HG03139 (cell line): Measurements from ENCODE around the gene CRTC3.
"Not testable (repeated sequence)": the region's sequence is repeated elsewhere in the genome, so short reads cannot be mapped to it uniquely, and the experiment has no call there.

Source experiments
- ATAC-seq: cut with Tn5 transposase; IDR thresholded peaks from one replicate; pipeline ENCODE4 v1.9.1; 2021; ENCODE audit not compliant: unreplicated experiment

The CRTC3 gene

DNA sequence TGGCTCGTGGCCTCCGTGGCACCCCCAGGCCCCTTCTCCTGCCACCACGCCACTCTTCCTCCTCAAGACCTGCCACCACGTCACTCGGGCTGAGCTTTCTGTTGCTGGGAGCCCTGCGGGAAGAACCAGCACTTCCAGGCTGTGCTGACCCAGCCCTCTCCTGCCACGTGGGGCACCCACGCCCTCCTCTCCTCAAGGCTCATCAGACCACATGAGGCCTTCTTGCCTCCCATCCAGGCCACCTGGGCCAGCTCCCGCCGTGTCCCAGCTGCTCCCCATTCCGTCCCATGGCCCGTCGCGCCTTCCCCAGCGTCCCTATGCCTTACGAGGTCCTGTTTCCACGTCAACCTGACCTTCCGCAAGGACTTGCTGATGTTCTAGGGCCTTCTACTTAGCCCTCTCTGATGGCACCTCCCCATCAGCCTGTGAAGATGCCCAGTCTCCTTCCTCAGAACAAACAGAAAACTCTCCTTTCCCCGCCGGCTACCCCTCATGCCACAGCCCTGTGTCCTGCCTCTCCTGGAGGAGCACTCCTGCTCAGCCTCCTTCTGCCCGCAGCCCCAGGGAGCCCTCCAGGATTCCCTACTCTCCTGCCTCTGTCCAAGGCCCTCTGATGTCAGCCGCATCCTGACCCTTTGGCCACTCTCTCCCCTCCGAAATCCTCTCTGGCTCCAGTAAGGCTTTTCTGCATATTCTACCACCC is 116.3 kb downstream of the CRTC3 start:
- ATAC-seq = no peak

DNA sequence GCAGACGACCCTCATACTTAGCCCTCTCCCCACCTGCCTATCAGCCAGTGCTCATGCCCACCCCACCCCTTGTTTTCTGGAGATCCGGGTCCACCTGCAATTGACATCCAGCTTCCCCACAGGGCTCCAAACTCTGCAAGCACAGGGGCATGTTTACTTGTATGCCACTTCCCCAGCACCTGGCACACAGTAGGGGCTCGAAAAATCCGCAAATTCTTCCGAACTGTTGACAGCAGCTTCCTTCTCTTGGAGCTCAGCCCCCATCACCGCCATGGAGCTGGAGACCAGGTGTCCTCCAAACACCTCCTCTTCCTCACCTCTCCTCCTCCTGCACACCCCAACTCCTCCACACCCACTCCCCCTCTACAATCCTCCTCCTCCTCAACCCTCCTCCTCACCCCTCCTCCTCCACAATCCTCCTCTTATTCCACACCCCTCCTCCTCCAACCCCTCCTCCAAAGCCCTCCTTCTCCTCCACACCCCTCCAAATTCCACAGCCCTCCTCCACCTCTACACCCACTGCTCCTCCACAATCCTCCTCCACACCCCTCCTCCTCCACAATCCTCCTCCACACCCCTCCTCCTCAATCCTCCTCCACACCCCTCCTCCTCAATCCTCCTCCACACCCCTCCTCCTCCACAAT is 117.1 kb downstream of the CRTC3 start:
- no peak for ATAC-seq

DNA sequence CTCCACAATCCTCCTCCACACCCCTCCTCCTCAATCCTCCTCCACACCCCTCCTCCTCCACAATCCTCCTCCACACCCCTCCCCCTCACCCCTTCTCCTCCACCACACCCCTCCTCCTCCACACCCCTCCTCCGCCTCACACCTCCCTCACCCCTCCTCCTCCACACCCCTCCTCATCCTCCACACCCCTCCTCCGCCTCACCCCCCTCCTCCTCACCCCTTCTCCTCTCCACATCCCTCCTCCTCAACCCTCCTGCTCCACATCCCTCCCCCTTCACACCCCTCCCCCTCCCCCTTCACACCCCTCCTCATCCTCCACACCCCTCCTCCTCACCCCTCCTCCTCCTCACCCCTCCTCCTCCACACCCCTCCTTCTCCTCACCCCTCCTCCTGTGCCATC is 117.6 kb downstream of the CRTC3 start:
- ATAC-seq = no peak

DNA sequence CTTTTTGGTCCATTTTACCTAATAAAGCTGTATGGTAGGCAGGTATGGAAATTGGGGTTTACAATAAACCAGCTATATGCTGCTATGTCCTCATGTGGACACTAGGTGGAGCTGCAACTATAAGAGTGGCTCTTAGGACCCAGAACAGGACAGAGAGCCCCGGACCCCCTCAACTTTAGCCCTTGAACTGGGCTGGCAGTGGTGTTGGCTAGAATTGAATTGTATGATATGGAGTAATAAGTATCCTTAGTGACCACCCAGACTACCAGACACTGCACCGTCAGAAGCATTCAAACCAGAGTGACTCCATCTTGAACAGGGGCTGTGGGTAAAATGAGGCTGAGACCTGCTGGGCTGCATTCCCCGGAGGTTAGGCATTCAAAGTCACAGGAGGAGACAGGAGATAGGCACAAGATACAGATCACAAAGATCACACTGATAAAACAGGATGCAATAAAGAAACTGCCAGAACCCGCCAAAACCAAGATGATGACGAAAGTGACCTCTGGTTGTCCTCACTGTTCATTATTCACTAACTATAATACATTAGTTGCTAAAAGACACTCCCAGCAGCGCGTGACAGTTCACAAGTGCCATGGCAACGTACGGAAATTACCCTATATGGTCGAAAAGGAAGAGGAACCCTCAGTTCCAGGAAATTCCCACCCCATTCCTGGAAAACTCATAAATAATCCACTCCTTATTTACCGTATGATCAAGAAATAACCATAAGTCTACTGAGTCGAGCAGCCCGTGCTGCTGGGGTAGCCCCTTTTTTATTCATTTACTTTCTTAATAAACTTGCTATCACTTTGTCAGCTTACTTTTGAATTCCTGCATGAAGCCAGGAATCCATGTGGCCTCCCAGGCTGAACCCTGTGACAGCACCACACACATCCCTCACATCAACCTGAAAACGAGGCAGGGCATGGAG is 118.7 kb downstream of the CRTC3 start:
- ATAC-seq = peak; percentile 52

DNA sequence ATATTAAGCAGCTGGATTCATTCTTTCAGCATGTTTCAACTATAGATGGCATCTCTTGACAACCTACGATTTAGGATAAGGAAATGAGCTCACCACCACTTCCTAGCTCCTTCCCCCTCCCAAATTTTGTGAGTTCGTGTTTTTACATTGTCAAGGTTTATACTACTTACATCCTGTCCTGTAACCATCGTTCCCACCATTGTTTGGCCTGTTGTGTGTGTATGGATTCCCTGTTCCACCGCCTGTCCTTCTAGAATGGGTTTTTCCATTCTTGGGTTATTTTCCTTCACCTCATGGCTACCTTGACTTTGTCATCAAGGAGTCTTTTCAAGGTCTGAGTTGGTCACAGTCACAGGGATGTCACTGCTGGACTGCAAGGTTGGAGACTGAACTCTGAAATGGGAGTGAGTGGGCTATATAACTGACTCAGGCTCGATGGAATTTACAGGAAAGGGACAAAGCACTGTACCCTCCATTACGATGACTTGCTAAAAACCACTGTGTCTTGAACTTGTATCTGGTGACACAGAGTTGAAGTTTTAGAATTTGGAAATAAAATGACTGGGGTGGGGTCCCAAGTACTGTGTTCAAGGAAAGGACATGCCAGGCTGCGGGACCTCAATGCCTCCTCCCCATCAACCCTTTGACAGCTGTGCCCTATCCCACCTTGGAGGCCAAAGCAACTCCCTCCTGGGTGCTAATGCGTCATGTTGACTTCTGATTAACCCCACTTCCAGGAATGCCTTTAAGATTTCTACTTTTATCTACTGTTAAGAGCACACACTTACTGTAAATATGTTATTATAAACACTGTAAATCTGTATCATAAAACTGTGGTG is 120.6 kb downstream of the CRTC3 start:
- ATAC-seq = no peak

DNA sequence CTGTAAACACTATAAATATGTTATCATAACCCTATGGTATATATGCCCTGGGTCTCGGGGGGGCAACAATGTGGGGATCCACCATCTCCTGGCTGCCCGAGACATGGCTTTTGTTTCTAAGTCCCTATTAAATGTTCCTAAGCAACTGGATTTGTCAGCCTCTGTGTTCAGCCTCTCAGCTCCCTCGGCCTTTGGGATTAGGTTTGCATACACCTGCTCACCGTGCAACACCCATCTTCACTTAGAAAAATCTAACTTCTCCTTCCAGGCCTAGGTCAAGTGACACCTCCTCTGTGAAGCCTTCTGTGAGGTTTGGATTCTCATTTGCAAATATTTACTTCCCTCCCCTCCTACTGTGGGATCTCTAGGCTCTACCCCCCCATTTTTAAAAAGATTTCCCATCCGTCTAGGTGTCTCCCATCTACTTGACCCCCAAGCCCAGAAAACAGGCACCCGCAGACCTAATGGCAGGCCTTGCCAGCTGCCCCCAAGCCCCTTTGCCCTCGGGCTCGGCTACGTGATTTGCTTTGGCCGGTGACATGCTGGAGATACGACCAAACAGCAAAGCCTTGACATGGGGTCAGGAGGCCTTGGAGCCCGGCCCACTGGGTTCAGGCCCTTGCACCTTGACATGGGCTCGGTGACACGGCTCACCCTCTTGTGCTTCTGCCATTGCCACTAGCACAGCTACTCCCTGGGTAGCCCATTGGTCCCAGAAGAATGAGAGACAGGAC is 121.4 kb downstream of the CRTC3 start:
- no peak for ATAC-seq

DNA sequence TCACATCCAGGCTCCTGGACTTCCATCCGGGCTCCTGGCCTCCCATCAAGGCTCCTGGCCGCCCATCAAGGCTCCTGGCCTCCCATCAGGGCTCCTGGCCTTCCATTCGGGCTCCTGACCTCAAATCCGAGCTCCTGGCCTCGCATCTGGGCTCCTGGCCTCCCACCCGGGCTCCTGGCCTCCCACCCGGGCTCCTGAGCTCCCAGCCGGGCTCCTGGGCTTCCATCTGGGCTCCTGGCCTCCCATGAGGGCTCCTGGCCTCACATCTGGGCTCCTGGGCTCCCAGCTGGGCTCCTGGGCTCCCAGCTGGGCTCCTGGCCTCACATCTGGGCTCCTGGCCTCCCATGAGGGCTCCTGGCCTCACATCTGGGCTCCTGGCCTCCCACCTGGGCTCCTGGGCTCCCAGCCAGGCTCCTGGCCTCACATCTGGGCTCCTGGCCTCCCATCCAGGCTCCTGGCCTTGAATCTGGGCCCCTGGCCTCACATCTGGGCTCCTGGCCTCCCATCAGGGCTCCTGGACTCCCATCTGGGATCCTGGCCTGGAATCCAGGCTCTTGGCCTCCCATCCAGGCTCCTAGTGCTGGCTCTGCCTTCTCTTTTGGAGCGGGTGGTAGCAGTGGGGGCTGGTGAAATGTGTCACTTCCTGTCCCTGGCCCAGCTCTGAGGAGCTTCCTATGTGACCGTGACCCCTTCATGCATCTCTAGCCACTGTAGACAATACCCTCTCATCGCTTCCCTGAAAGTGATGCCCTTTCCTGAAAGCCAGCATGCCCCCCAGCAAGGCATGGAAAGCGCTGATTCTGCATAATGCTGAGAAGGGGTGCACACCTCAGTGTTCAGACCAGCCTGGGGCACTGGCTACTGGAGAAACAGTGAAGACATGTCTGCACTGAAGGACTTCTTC is 124.8 kb downstream of the CRTC3 start:
- ATAC-seq = no peak

DNA sequence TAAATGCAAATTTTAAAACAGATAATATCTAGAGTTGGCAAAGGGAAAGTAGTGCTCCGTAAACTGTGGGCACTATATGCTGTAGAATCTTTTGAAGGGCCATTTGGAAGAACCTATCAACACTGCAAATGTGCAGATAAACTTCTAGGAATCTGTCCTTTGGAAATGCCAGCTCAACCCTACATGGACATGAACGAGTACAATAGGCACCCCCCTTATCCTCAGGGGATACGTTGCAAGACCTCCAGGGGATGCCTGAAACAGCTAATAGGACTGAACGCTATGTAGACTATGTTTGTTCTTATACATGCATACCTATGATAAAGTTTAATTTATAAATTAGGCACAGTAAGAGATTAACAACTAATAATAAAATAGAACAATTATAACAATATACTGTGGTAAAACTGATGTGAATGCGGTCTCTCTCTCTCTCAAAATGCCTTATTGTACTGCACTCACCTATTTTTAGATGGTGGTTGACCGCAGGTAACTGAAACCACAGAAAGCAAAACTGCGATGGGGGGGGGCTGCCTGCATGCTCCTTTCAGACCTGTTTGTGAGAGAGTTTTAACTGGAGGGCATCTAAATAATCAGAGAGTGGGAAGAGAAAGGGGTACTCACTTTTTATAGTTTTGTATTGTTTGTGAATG is 127.9 kb downstream of the CRTC3 start:
- ATAC-seq = not testable (repeated sequence)

DNA sequence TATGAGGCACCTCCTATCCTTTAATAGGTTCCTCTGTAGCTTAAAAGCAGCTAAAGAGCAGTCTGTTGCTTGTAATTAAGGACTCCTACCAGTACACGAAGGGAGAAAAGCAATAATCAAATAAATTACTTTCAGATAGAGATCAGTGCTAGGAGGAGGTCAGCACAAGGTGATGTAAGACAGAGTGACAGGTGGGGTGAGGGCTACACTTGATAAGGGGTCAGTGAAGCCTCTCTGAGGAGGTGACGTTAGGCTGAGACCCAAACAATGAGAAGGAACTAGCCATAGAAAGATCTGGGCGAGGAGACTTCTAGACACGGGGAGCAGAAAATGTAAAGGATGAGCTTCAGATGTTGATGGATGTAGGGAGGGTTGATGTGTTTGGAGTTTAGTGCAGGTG is 129.8 kb downstream of the CRTC3 start:
- no peak for ATAC-seq

DNA sequence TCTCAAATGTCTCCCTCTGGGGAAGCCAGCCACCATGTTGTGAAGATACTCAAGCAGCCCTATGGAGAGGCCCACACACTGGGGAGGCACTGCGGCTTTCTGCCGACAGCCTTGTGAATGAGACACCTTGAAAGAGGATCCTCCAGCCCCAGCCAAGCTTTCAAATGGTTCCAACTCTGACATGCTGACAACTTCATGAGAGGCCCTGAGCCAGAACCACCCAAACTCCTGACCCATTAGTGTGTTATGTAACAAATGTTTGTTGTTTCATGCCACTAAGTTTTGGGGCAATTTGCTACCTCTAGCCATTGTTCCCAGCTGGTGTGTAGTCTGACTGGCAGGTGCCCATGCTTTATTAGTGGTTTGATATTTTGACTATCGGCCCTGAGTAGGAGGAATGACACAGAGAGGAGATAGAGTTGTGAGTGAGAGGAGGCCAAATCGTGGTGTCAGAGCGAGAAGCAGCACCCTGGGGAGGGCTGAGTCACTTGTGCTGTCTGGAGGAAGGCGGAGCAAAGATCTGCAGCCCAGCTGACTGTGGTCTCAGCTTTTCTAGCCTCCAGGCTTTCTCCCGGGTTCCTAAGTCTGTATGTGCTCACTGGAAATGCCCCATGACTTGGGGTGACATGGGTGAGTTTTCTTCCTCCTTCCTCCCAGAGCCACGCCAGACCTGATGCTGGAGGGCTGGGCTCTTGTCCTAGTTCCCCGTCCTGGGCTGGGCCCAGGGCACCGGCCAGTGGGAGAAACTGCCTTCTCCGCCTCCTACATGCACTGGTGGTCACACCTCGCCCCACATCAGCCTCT is 130.7 kb downstream of the CRTC3 start:
- ATAC-seq = peak; percentile 47

DNA sequence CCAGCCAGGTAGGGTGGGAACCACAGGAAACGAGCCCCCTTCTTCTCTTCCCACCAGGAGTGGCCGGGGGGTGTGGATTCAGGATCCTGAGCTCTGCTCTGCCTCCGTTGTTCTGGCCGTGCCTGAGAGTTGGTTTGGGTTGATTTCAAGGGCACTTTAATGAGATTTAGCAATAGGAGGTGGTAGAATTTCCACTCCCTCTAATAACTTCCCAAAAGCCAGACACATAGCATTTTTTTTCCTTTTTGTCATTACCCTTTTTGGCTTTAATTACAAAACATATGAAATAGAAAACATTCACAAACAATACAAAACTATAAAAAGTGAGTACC is 131.2 kb downstream of the CRTC3 start:
- not testable (repeated sequence) for ATAC-seq

DNA sequence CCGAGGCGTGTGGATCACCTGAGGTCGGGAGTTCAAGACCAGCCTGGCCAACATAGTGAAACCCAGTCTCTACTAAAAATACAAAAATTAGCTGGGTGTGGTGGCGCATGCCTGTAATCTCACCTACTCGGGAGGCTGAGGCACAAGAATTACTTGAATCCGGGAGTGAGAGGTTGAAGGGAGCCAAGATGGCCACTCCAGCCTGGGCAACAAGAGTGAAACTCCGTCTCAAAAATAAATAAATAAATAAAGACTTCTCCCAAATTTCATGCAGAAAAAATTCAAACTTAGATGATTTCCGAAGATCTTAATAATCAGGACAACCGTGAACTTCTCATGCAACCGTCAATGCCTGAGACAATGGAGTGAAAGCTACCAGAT is 134.3 kb downstream of the CRTC3 start:
- ATAC-seq = not testable (repeated sequence)

DNA sequence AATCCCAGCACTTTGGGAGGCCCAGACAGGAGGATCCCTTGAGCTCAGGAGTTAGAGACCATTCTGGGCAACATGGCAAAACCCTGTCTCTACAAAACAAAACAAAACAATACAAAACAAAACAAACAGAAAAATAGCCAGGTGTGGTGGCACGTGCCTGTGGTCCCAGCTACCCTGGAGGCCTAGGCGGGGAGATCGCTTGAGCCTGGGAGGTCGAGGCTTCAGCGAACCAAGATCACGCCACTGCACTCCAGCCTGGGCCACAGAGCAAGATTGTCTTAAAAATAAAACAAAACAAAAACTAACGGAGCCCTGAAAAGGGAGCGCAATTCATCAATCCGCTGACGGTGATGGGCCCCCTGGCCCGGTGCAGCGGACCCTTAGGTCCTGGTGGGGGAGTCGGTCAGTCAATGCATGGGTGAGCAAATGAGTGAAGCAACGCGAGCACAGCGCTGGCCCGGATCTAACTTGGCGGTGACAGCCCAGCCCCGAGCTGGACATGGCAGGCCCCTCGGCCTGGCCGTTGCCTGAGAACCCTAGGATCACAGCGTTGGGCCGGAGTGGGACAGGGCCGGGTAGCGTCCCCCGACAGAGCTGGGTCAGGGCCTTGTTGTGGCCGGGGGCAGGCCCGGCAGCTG is 135.0 kb downstream of the CRTC3 start:
- peak; percentile 3 for ATAC-seq

DNA sequence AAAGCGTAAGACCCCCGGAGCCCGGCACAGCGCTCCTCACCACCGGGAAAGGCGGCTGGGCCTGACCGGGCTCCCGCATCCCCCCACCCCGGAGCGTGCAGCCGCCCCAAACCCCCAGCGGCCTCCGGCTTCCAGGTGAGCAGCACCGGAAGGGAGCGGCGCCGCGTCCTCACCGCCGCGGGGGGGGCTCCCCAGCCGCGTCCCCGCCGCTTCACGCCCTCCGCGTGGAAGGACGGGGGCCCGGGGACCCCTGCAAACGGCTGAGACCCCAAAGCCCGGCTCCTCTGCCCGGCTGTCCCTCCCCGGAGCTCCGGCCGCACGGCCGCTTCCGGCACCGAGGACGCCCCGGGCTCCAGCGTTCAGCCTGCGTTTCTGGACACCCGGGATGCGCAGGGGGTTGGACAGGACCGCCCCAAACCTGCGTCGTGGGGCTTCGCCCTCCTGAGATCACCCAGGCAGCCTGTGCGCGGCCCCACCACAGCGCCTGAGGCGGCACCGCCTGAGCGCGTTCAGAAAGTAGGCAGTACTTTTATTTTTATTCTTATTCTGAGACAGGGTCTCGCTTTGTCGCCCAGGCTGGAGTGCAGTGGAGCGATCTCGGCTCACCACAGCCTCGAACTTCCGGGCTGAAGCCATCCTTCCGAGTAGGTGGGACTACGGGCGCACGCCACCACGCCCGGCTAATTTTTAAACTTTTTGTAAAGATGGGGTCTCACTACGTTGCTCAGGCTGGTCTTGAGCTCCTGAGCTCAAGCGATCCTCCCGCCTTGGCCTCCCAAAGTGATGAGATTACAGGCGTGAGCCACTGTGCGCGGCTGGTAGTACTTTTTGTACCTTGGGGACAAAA is 135.8 kb downstream of the CRTC3 start:
- peak; percentile 66 for ATAC-seq

DNA sequence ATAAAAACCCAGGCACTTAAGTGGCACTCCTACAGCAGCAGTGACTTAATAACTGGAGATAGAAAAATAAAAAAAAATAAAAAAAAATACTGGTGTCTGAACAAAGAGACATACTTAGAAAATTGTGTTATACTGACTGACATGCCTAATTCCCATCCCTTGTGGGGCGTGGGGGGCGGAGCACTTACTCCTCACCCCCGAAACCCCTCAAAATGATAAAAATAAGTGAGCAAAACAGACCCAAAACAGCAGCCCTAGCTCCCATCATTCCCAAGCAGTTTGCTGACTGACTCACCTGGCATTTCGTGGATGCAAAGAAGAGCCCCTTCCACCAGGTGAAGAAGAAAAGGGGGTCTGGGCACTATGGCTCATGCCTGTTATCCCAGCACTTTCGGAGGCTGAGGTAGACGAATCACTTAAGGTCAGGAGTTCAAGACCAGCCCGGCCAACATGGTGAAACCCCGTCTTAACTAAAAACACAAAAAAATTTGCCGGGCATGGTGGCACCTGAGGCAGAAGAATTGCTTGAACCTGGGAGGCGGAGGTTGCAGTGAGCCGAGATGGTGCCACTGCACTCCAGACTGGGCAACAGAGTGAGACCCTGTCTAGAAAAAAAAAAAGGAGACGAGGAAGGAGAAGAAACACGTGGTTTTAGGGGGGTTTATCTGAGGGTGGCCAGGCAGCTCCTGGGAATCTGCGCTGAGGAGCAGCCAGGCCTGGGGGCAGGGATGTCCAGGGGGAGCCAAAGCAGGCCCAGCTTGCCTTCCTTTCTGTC is 136.6 kb downstream of the CRTC3 start:
- no peak for ATAC-seq
